Hepatocyte (in vitro differentiated cells): ENCODE measurements around the gene TTN. TPM values are rescaled to one million over a fixed set of nuclear protein-coding genes. Genes with fewer than 3 reads are reported as not detected.
A peak's percentile ranks its signal among the peaks of the same experiment; 100 is the strongest.

ENCODE experiments used
- DNase-seq: peaks from one replicate; pipeline ENCODE4 v3.0.0-alpha.2; 2016; ENCODE audit warnings: low spot score
- H2AFZ ChIP-seq: fragments of 200-600 bp; sonication (generic); 2 replicates; pipeline ENCODE4 v1.6.0; 2016; ENCODE audit warnings: antibody characterized with exemption, mild to moderate bottlenecking
- H3K27ac ChIP-seq: fragments of 200-600 bp; sonication (generic); 2 replicates; pipeline ENCODE4 v1.5.1; 2016; ENCODE audit warnings: mild to moderate bottlenecking
- H3K27me3 ChIP-seq: fragments of 200-600 bp; sonication (generic); 2 replicates; pipeline ENCODE4 v1.6.1; 2016
- H3K36me3 ChIP-seq: fragments of 200-600 bp; sonication (generic); replicated peaks from 2 replicates; pipeline ENCODE4 v1.5.1; 2016; ENCODE audit warnings: low read depth; ENCODE audit not compliant: insufficient read depth
- H3K4me1 ChIP-seq: fragments of 200-600 bp; sonication (generic); 2 replicates; pipeline ENCODE4 v1.5.1; 2016; ENCODE audit warnings: mild to moderate bottlenecking, moderate library complexity; ENCODE audit not compliant: insufficient read depth
- H3K4me2 ChIP-seq: fragments of 200-600 bp; sonication (generic); 2 replicates; pipeline ENCODE4 v1.6.0; 2016
- H3K4me3 ChIP-seq: fragments of 200-600 bp; sonication (generic); 2 replicates; pipeline ENCODE4 v1.5.1; 2016; ENCODE audit warnings: mild to moderate bottlenecking
- H3K79me2 ChIP-seq: fragments of 200-600 bp; sonication (generic); 2 replicates; pipeline ENCODE4 v1.6.0; 2017; ENCODE audit warnings: mild to moderate bottlenecking
- H3K9me2 ChIP-seq: fragments of 200-600 bp; sonication (generic); replicated peaks from 2 replicates; pipeline ENCODE4 v1.6.0; 2017; ENCODE audit warnings: mild to moderate bottlenecking; ENCODE audit not compliant: insufficient read depth
- H3K9me3 ChIP-seq: fragments of 200-600 bp; sonication (generic); 2 replicates; pipeline ENCODE4 v1.5.1; 2016; ENCODE audit warnings: low read depth, mild to moderate bottlenecking
- H4K20me1 ChIP-seq: fragments of 200-600 bp; sonication (generic); 2 replicates; pipeline ENCODE4 v1.6.0; 2016; ENCODE audit warnings: mild to moderate bottlenecking; ENCODE audit not compliant: insufficient read depth, poor library complexity, severe bottlenecking
- CTCF ChIP-seq: fragments of 200-600 bp; sonication (generic); IDR thresholded peaks from 2 replicates; pipeline ENCODE4 v1.5.1; 2016; ENCODE audit warnings: antibody characterized with exemption, mild to moderate bottlenecking; ENCODE audit not compliant: poor library complexity
- EZH2 ChIP-seq: fragments of 200-600 bp; sonication (generic); IDR thresholded peaks from 2 replicates; pipeline ENCODE4 v1.6.1; 2016; ENCODE audit warnings: antibody characterized with exemption, mild to moderate bottlenecking, borderline replicate concordance
- EZH2phosphoT487 ChIP-seq: fragments of 200-600 bp; sonication (generic); IDR thresholded peaks from one replicate; pipeline ENCODE4 v1.6.1; 2018; ENCODE audit warnings: antibody characterized with exemption, mild to moderate bottlenecking, low read depth, moderate library complexity; ENCODE audit not compliant: unreplicated experiment, severe bottlenecking
- WGBS: methylation state at CpG from one replicate; pipeline ENCODE4 v1.1.6; 2016; ENCODE audit warnings: low lambda C conversion rate; ENCODE audit errors: missing lambda C conversion rate; 5-methylcytosine and 5-hydroxymethylcytosine counted together
- polyA plus RNA-seq: library from polyadenylated mRNA; unstranded; fragments of >200 nt; fragmentation: Nextera tagmentation; extraction: Ambion mirVana; gene quantifications from 2 replicates; pipeline ENCODE4 v1.2.1, GENCODE V29; 2016
- total RNA-seq: library from RNA; depleted of rRNA; stranded (reverse); fragments of >200 nt; gene quantifications from 2 replicates; pipeline ENCODE4 v1.2.3, GENCODE V29; 2014

The TTN gene
- total and polyA plus RNA-seq, 2 experiments from 2014 or later = 5.4 to 6.4 TPM

- Histone ChIP-seq H3K36me3 (no peaks in the 10 kb centered on the region), H3K4me2 (peak overlapping the region; percentile 83), H4K20me1 (peaks cover 17% of the 10 kb centered on the region), H2AFZ (peak overlapping the region; percentile 98), H3K27me3 (no peaks in the 10 kb centered on the region), H3K27ac (peak overlapping the region; percentile 98), H3K4me3 (peak overlapping the region; percentile 84), H3K9me2 (no peaks in the 10 kb centered on the region), H3K9me3 (no peaks in the 10 kb centered on the region), H3K4me1 (peaks cover 20% of the 10 kb centered on the region), H3K79me2 (peaks cover 53% of the 10 kb centered on the region)
- 1% methylated on average over 10 of the region's 10 CpGs for WGBS
- peak; percentile 25 for DNase-seq
- TF ChIP-seq CTCF = no peak
- TF ChIP-seq EZH2 = no peak
- no peak for TF ChIP-seq EZH2phosphoT487
These were observed 329.1 kb downstream of the TTN start for GRCh38 chr2:178478130-178478438.

DNA sequence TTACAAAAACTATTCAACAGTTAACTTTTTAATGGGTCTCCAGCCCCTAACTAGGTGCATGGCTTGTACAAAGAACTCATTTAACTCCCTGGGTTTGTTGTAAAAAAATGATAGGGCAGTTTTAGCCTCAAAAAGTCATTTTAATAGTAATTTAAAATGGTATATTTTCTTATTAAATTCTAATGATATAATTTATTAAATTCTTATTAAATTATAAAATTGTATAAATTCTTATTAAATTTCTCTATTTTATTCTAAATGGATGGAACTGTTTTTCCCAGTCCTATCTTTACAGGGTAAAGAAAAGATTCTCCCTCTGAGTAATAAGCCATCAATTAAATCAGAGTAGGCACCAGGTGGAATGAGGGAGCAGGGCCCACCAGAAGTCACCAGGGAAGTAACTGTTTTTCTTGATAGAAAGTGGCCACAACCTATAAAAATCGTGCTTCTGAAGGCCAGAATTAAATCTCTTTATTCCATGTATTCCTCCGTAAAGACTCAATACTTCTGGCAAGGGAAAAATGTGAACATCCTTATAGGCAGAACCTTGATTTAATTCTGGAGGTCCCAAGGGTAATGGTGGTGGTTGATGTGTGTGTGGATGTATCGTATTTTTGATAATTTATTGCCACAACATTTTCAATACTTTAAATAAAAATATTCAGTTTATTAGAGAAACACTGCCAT lies 329.6 kb downstream of the TTN start:
- peaks cover 12% of the 10 kb centered on the region for H4K20me1 ChIP-seq
- H3K4me1 ChIP-seq = peaks cover 20% of the 10 kb centered on the region
- peaks cover 51% of the 10 kb centered on the region for H3K79me2 ChIP-seq
- no peaks in the 10 kb centered on the region for H3K9me3 ChIP-seq
- H3K36me3 ChIP-seq = no peaks in the 10 kb centered on the region
- H3K4me3 ChIP-seq = peak overlapping the region; percentile 84
- H2AFZ ChIP-seq = peak overlapping the region; percentile 98
- no peaks in the 10 kb centered on the region for H3K9me2 ChIP-seq
- peak overlapping the region; percentile 98 for H3K27ac ChIP-seq
- peak overlapping the region; percentile 83 for H3K4me2 ChIP-seq
- WGBS = 11% methylated on average over 3 of the region's 3 CpGs
- DNase-seq = no peak
- H3K27me3 ChIP-seq = no peaks in the 10 kb centered on the region
- no peak for TF ChIP-seq EZH2
- no peak for TF ChIP-seq CTCF
- TF ChIP-seq EZH2phosphoT487 = no peak

DNA sequence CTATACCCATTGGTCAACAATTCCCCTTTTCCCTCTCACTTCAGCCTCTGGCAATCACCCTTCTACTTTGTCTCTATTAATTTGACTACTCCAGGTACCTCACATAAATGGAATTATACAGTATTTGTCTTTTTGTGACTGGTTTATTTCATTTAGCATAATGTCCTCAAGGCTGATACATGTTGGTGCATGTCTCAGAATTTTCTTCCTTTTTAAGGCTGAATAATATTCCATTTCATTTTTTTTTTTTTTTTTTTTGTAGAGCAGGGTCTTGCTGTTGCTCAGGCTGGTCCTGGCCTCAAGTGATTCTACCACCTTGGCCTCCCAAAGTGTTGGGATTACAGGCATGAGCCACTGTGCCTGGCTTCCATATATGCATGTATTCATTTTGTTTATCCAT lies 330.7 kb downstream of the TTN start:
- Histone ChIP-seq H3K4me3 (no peak overlapping the region), H3K4me2 (peak overlapping the region; percentile 83), H3K36me3 (no peaks in the 10 kb centered on the region)

More for the DNA sequence above, 330.7 kb downstream of the TTN start:
- Histone ChIP-seq H4K20me1 (peaks cover 4% of the 10 kb centered on the region), H3K4me1 (peaks cover 10% of the 10 kb centered on the region), H3K9me3 (no peaks in the 10 kb centered on the region), H3K27me3 (no peaks in the 10 kb centered on the region), H3K79me2 (peaks cover 44% of the 10 kb centered on the region), H3K27ac (no peak overlapping the region), H3K9me2 (no peaks in the 10 kb centered on the region), H2AFZ (no peak overlapping the region)
- TF ChIP-seq CTCF = no peak
- TF ChIP-seq EZH2 = no peak
- TF ChIP-seq EZH2phosphoT487 = no peak
- DNase-seq = no peak

Other genes starting within 250 kb of the TTN start
- 5.0 and 7.2 TPM in 2 replicates for gene CCDC141, start 242.7 kb upstream of the TTN start, total RNA-seq
- 3.0 and 3.8 TPM in 2 replicates for gene CCDC141, start 242.7 kb upstream of the TTN start, polyA plus RNA-seq